GM18526 (cell line): ENCODE results near the gene ZNF598.

ENCODE experiments used
- POLR2A ChIP-seq: IDR thresholded peaks from 3 replicates; pipeline ENCODE4 v1.6.1; 2011; ENCODE audit not compliant: insufficient read length; ENCODE audit errors: extremely low read depth

Gene ZNF598

DNA sequence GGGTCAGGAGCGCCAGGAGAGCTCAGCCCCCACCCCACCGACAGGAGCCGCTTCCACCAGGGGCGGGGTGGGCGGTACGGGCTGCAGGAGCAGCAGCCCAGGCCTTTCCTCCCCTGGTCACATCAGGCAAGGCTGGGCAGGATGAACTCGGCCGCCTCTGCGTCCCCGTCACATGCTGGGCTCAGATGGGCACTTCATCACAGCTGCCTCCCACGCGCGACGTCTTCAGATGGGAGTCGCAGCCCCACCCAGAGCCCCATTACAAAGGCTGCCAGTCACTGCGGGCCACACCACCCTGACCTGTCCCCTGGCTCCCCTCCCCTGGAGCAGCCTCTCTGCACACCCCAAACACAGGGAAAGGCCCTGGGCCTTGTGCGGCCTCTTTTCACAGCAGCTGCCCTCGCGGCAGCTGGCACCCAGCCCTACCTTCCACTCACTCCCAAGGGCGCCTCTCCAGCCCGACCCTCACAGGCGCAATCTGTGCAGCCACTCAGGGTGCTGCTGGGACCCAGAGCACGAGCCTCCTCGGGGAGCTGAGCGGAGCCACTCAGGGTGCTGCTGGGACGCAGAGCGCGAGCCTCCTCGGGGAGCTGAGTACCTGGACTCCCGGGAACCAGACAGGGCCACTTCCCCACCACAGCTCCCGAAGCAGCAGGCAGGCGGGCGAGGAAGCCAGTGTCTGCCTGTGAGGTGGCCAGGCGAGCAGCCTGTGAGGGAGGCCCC lies 4.7 kb downstream of the ZNF598 start:
- TF ChIP-seq POLR2A: no peak

DNA sequence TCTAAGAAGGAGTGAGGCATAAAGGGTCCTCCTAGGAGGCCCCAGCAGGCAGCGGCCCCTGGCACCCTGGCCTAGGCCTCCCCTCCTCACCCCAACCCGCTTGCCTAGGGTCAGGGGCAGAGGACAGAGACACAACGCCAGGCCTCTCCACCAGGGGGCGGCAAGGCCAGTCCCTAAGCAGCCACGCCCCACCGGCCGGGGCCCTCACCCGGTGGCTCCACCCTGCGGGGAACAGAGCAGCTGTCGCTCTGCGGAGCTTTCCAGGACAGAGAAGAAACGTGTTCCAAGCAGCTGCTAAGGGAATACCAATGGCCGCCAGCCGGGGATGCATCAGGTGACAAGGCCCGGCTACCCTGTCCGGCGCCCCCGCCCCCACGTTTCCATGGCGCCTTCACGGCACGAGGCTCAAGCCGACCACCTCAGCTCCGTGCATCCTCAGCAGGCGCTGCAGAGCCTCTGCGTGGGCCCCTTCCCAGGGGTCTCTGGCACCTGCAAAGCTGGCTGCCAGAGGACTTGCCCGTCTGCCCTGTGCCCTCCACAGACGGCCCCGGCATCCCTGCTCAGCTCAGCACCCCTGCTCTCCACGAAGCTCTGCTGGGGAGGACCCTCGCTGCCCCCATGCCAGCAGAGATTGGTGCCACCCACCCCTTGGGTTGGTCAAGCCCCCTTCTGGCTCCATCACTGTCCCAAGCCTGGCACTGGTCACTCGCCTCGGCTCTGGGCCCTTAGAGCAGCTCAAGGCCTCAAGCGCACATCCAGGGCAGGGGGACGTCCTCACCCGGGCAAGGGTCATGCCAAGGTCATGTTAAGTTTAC lies 5.6 kb downstream of the ZNF598 start:
- TF ChIP-seq POLR2A: no peak

GRCh38 chr16:2003231-2003826 lies 6.3 kb downstream of the ZNF598 start:
- no peak for TF ChIP-seq POLR2A

DNA sequence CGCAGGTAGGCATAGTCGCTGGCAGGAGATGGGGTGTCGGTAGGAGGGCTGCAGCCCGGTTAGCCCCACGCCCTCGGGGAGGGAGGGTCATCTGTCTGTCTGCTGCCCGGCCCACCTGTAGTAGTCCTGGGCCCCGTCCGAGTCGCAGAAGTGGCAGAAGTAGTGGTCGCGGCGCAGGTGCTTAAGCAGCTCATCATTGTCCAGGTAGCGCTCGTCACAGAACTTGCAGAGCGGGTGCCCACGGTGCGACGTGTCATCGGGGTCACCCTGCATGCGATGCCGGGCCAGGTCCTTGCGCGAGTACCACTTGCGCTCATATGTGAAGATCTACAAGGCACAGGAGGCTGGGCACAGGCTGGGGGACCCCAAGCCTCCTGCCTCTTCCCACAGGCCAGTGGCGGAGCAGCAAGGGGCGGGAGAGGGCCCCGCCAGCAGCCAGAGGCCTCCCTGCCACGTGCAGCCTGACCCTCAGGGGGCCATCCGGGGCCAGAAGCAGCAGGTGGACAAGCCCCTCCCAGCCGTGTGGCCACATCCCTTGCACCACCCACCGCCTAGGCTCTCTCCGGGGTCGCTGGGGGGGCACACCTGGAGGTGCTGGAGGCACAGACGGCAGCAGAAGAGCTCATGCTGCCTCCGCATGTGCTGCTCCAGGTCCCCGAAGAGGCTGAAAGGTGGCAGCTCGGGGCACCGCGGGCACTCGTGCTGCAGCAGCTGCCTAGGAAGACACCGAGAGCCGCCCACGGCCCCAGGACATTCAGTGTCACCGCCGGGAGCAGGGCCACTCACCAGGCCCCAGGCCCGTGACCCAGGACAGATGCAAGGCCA lies 7.0 kb downstream of the ZNF598 start:
- no peak for TF ChIP-seq POLR2A

- no peak for TF ChIP-seq POLR2A
These were observed 7.9 kb downstream of the ZNF598 start for GRCh38 chr16:2001456-2002355.

DNA sequence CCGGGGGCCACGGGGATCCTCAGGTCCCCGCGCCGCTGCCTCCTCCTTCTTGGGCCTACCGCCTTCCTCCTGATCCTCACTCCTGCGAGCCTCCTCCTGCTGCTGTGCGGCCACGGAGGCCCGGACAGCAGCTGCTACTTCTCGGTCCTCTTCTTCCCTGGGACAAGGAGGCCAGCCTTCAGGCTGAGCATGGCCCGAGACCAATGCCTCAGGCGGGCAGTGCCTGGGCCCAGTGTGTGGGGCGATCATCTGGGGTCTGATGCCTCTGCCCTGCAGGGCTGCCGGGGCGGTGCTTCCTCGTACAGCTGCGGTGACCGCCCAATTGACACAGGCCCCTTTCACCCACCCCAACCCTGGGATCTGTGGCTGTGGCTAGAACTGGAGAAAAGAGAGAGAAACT lies 8.6 kb downstream of the ZNF598 start:
- TF ChIP-seq POLR2A: no peak

DNA sequence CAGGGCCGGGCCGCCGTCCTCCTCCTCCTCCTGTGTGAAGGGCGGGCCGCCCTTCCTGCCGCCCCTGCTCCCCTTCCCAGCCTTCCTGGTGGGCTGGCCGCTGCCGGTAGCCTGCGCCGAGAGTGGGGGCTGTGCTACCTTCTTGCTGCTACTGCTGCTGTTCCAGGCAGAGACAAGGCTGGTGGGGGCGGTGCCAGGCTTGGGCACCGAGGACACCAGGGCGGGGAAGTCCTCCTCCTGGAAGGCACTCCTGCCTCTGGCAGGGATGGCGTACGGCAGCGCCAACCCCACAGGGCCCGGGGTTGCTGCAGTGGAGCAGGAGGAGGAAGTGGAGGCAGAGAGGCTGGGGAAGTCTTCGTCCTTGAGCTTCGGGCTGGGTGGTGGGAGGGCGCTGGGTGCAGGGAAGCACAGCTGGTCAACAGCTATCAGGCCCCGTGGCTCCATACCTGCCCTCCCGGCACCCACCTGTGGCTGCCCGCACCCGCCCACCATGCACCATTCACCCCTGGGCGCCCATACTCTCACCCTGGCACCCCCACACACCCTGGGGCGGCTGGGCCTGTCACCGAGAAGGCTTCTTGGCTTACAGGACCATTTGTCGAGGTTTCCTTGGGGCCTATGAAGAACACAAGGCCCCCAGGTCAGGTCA lies 9.6 kb downstream of the ZNF598 start:
- no peak for TF ChIP-seq POLR2A

DNA sequence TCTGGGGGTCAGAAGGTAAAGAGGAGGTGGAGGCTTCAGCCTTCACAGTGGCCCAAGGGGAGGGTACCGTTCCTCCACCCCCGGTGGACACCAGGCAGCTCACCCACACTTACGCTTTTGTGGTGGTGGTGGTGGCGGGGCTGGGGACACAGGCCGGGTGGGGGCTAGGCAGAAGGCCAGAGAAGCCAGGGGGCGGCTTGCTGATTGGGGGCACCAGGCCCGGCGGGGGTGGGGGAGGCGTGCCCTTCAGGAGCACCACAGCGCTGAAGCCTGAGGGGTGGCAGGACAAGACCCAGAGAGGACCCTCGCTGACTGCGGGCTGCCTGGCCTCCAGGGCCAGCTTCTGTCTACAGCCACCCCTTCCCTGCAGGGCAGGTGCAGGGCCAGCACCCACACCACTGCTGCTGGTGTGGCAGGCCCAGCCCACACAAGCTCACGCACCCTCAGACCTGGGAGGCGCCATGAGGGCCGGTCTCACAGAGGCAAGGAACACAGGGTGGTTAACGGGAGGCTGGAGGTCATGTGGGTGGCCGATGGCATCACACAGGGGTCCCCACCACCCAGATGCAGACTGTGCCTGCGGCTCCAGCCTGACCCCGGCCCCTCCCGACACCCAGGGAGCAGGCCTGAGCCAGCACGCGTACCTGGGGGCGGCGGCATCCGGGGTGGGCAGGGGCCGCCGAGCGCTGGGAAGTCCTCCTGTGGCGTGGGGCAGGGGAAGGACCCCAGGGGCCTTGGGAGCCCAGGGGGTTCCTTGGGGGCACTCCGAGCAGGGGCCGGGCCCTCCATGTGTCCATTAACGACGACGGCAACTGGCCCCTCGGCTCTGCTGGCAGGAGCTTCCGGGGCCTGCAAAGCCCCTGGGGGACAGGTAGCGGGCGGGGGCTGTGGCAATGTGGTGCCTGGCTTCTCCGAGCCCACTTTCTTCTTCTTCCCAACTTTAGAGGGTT lies 10.5 kb downstream of the ZNF598 start:
- no peak for TF ChIP-seq POLR2A

- no peak for TF ChIP-seq POLR2A
These were observed 11.2 kb downstream of the ZNF598 start for GRCh38 chr16:1998360-1998835.

DNA sequence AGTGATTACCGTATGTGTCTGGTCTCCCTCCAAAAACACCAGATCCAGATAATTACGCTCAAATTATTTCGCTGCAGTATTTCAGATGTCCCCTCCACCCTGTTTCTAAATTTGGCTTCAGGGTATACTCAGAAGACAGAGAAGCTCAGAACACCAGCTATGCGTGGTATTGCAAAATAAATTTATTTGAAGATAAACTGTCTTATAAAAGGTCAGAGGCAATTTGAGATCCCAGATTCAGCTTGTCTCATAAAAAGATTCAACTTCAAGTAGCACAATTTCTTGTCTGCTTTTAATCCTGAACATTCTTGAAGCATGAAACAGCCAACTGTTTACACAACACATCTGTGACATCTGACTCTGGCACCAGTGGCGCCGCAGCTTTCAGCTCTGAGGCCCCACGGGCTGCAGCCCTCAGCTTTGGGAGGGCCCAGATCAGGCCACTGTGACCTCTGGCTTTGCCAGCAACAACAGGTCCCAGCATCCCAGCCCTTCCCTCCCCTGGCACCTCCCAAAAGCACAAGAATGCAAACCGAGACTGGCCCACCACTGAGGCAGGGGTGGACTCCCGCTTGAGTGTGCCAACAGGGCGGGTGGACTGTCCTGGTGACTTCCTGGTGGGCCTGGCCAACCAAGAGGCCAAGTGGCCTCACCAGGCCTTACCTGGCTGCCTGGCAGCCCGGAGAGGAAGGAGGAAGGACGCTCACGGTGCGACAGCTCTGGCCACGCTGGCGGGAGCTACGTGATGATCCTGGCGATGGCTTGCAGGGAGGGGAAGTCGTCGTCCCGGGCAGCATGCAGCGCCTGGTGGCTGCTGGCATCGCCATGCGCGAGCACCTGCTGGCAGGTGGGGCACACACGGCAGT lies 11.9 kb downstream of the ZNF598 start:
- TF ChIP-seq POLR2A: no peak

- TF ChIP-seq POLR2A: no peak
These were observed 15.9 kb downstream of the ZNF598 start for GRCh38 chr16:1993731-1994131.

GRCh38 chr16:1992704-1993317 lies 16.8 kb downstream of the ZNF598 start:
- no peak for TF ChIP-seq POLR2A
